H1 (cell line): Measurements from ENCODE around the gene ARHGEF28. TPM values are rescaled to one million over a fixed set of nuclear protein-coding genes. Genes with fewer than 3 reads are reported as not detected.

Experiments
- ATF3 ChIP-seq: IDR thresholded peaks from 2 replicates; pipeline ENCODE4 v1.6.1; 2011; ENCODE audit warnings: low read depth, mild to moderate bottlenecking, low read length; ENCODE audit not compliant: insufficient read depth
- CBX5 ChIP-seq: fragments of 300-800, 300-1000 bp; sonication (generic); IDR thresholded peaks from 2 replicates; pipeline ENCODE4 v1.7.1; 2016; ENCODE audit warnings: antibody characterized with exemption, low read length, low read depth
- CHD1 ChIP-seq: IDR thresholded peaks from 2 replicates; pipeline ENCODE4 v1.6.1; 2012; ENCODE audit warnings: low read depth, low read length, improper control_type of control experiment
- CHD7 ChIP-seq: fragments of 300-600 bp; sonication (generic); IDR thresholded peaks from 2 replicates; pipeline ENCODE4 v1.7.1; 2012; ENCODE audit warnings: low read length, moderate library complexity, mild to moderate bottlenecking, inconsistent platforms; ENCODE audit not compliant: insufficient replicate concordance
- GABPA ChIP-seq: IDR thresholded peaks from 2 replicates; pipeline ENCODE4 v1.6.1; 2011; ENCODE audit warnings: mild to moderate bottlenecking, low read length, moderate library complexity, borderline replicate concordance; ENCODE audit not compliant: insufficient read depth
- JUND ChIP-seq: IDR thresholded peaks from 2 replicates; pipeline ENCODE4 v1.6.1; 2011; ENCODE audit warnings: mild to moderate bottlenecking, improper control_type of control experiment, low read length
- KDM4A ChIP-seq: IDR thresholded peaks from one replicate; pipeline ENCODE4 v1.7.1; 2012; ENCODE audit warnings: low read depth, mild to moderate bottlenecking, moderate library complexity, low read length, inconsistent platforms; ENCODE audit not compliant: severe bottlenecking
- POU5F1 ChIP-seq: IDR thresholded peaks from 2 replicates; pipeline ENCODE4 v1.6.1; 2011; ENCODE audit warnings: low read depth, mild to moderate bottlenecking, low read length, moderate library complexity
- TAF7 ChIP-seq: optimal IDR thresholded peaks from 2 replicates; pipeline ENCODE3; 2011; ENCODE audit warnings: low read depth, mild to moderate bottlenecking, inconsistent platforms, low read length, moderate library complexity, borderline replicate concordance
- TBP ChIP-seq: IDR thresholded peaks from 2 replicates; pipeline ENCODE4 v1.6.1; 2011; ENCODE audit warnings: low read depth, low read length, improper control_type of control experiment
- polyA plus RNA-seq, 7 experiments: library from polyadenylated mRNA; depleted of rRNA in 3 of 7; stranded (reverse) in 5 of 7; unstranded in 2 of 7; fragments of >200 nt in 5 of 7; fragments of 200-250 nt in 2 of 7; gene quantifications; 1 replicate in 5 of 7; 2 replicates in 1 of 7; 4 replicates in 1 of 7; pipeline versions ENCODE4 v1.2.1 to v1.2.3, GENCODE V29; 2011 to 2013; ENCODE audit warnings: missing spikeins in 2 of 7, mixed read lengths in 2 of 7
- total RNA-seq: library from RNA; stranded (reverse); fragmentation: NEBNext Ultra II Directional; extraction: Animal tissue kit (Norgen Biotek cat#: 25700); gene quantifications from 2 replicates; pipeline ENCODE4 v1.2.1, GENCODE V29; 2021

ARHGEF28 gene
- total and polyA plus RNA-seq, 2 of the 8 experiments (the other 6 are each of a cell fraction or from before 2014, with no cell fraction given): 0.33 to 1.0 TPM

- TF ChIP-seq CHD7 (no peak), JUND (no peak), ATF3 (no peak), CBX5 (no peak), CHD1 (no peak), KDM4A (no peak), GABPA (no peak), TBP (no peak), POU5F1 (no peak), TAF7 (no peak)
Measured at GRCh38 chr5:73954381-73954780, 328.4 kb downstream of the ARHGEF28 start (continued).
